ENCODE data around the gene CEP170B.

- TF ChIP-seq OSR1 (CRISPR knock-in tag; IDR thresholded peaks at IDR 0.05) (no peak), ISL1 (CRISPR knock-in tag; IDR thresholded peaks at IDR 0.05) (no peak), ZFP30 (CRISPR knock-in tag; IDR thresholded peaks at IDR 0.05) (no peak), BACH2 (CRISPR knock-in tag; IDR thresholded peaks at IDR 0.05; ENCODE audit: borderline replicate concordance) (no peak), PATZ1 (CRISPR knock-in tag; IDR thresholded peaks at IDR 0.05; ENCODE audit: borderline replicate concordance) (no peak)
Measured at GRCh38 chr14:104864267-104865080, 594 bp upstream of the CEP170B start.

Data from SK-N-SH treated with all-trans-retinoic acid at 6 μM for 48 hours (cell line).